Thyroid gland (tissue), 4 donors: ENCODE data around the gene SYT17. TPM values are rescaled to one million over a fixed set of nuclear protein-coding genes. Genes with fewer than 3 reads are reported as not detected.

Source experiments
- DNase-seq, 2 donors: peaks; one replicate each; pipeline ENCODE4 v3.0.0-alpha.2; 2019
- H3K27ac ChIP-seq, 3 donors: fragments of 200-600 bp; sonication (generic); 1 replicate in 2 of 3; 2 replicates in 1 of 3; pipeline ENCODE4 v1.5.1; 2016 to 2019; ENCODE audit warnings: mild to moderate bottlenecking in 1 of 3, moderate library complexity in 1 of 3
- H3K27me3 ChIP-seq: fragments of 200-600 bp; sonication (generic); one replicate; pipeline ENCODE4 v1.5.1; 2019
- H3K36me3 ChIP-seq, 2 donors: fragments of 200-600 bp; sonication (generic); one replicate each; pipeline ENCODE4 v1.5.1; 2016 to 2019
- H3K4me1 ChIP-seq, 2 donors: fragments of 200-600 bp; sonication (generic); one replicate each; pipeline ENCODE4 v1.5.1; 2017 to 2019
- H3K4me3 ChIP-seq, 3 donors: fragments of 200-600 bp; sonication (generic); replicated peaks in 1 of 3; 1 replicate in 2 of 3; 2 replicates in 1 of 3; pipeline ENCODE4 v1.5.1; 2016; ENCODE audit warnings: mild to moderate bottlenecking in 1 of 3
- H3K9me3 ChIP-seq: fragments of 200-600 bp; sonication (generic); one replicate; pipeline ENCODE4 v1.5.1; 2017
- CTCF ChIP-seq, 6 experiments: fragments of 200-600 bp in 3 of 6; fragments of 450-650 bp in 3 of 6; sonication (generic) in 3 of 6; IDR thresholded peaks; one replicate each; pipeline ENCODE4 v1.5.1; 2016 to 2019; ENCODE audit warnings: antibody characterized with exemption in 6 of 6, mild to moderate bottlenecking in 2 of 6, inconsistent platforms in 1 of 6, moderate library complexity in 1 of 6
- POLR2A ChIP-seq, 2 donors: fragments of 450-650 bp; IDR thresholded peaks; one replicate each; pipeline ENCODE4 v1.6.1; 2017; ENCODE audit warnings: antibody characterized with exemption in 2 of 2, mild to moderate bottlenecking in 2 of 2, moderate library complexity in 1 of 2
- WGBS, 2 donors: methylation state at CpG; one replicate each; pipeline ENCODE4 v1.1.5; 2017; 5-methylcytosine and 5-hydroxymethylcytosine counted together
- intact Hi-C: fragments of 100-400 bp; cut with DNase I; formaldehyde crosslinking; loops from one replicate; pipeline ENCODE4 v1.15.1; 2023
- total RNA-seq, 4 donors: library from RNA; depleted of rRNA; stranded (reverse); fragments of >200 nt; gene quantifications; one replicate each; pipeline ENCODE4 v1.2.3, GENCODE V29; 2016

SYT17 gene
- total RNA-seq, 4 donors from 2014 or later, result 2.8 to 17.2 (median 8.6) TPM

DNA sequence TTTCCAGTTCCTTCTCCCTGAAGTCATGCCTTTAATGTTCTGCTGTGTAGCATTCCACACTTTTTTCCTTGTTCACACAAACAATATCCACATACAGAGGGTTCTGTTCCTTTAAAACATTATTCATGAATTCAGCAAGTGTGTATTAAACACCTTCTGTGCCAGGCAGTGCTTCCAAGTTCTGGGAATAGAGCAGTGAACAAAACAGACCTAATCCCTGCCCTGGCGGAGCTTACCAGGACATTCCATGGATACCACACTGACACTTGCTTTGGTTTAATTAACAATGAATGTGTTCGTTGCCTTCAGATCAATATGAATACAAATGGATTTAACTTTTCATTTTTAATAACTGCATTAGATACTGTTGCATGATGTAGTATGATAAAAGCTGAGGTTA is 59.6 kb downstream of the SYT17 start:
- H3K27ac ChIP-seq, result no peak overlapping the region
- no peak for TF ChIP-seq POLR2A (IDR thresholded peaks at IDR 0.05)
- no peak for TF ChIP-seq CTCF (IDR thresholded peaks at IDR 0.05)
- WGBS, 2 donors, result 85% methylated on average over 2 of the region's 2 CpGs
- H3K27me3 ChIP-seq, result no peaks in the 10 kb centered on the region
- no peak for DNase-seq
- intact Hi-C loops, result no loop called here
- no peaks in the 10 kb centered on the region for H3K4me1 ChIP-seq
- H3K36me3 ChIP-seq, result peaks cover 16 to 17% of the 10 kb centered on the region in 2 donors
- no peaks in the 10 kb centered on the region for H3K9me3 ChIP-seq
- no peak overlapping the region for H3K4me3 ChIP-seq

DNA sequence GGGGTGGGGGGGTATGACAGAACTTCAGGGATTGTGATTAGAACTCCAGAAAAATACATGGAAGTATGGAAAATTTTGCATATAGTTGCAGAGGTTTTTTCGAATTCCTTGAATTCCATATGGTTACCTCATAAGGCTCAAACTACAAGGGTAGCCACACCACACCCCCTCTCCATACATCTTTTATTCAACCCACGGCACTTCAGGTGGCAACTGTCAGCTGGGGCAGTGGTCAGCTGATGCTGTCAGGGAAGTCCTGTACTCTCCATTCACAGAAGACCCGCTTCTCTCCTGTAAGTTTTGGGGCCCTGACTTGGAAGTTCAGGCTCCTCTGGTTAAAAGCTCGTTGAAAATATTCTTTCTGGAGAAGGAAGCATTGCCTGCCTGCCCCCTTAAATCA is 60.0 kb downstream of the SYT17 start:
- Histone ChIP-seq H3K27me3 (no peaks in the 10 kb centered on the region), H3K4me1 (no peaks in the 10 kb centered on the region), H3K4me3 (no peak overlapping the region), H3K9me3 (no peaks in the 10 kb centered on the region), H3K36me3 (peaks cover 16 to 17% of the 10 kb centered on the region in 2 donors), H3K27ac (no peak overlapping the region)
- no peak for DNase-seq
- WGBS, 2 donors, result 88% methylated on average over 4 of the region's 4 CpGs
- intact Hi-C loops, result no loop called here
- TF ChIP-seq CTCF (IDR thresholded peaks at IDR 0.05), result no peak

GRCh38 chr16:19228575-19228974 is 60.5 kb downstream of the SYT17 start:
- H3K4me3 ChIP-seq, result no peak overlapping the region
- no peaks in the 10 kb centered on the region for H3K4me1 ChIP-seq
- no peak for DNase-seq
- H3K27ac ChIP-seq, result no peak overlapping the region
- intact Hi-C loops, result no loop called here
- 87 to 96% methylated on average over 3 of the region's 3 CpGs for WGBS, 2 donors
- no peaks in the 10 kb centered on the region for H3K27me3 ChIP-seq
- no peaks in the 10 kb centered on the region for H3K9me3 ChIP-seq
- no peak for TF ChIP-seq POLR2A (IDR thresholded peaks at IDR 0.05)
- TF ChIP-seq CTCF (IDR thresholded peaks at IDR 0.05), result no peak
- peaks cover 16 to 17% of the 10 kb centered on the region in 2 donors for H3K36me3 ChIP-seq

- Histone ChIP-seq H3K27ac (no peak overlapping the region), H3K4me3 (no peak overlapping the region), H3K4me1 (no peaks in the 10 kb centered on the region), H3K36me3 (peaks cover 4 to 6% of the 10 kb centered on the region in 2 donors), H3K27me3 (no peaks in the 10 kb centered on the region), H3K9me3 (no peaks in the 10 kb centered on the region)
- TF ChIP-seq POLR2A (IDR thresholded peaks at IDR 0.05) (no peak), CTCF (IDR thresholded peaks at IDR 0.05) (no peak)
- 95% methylated on average over 3 of the region's 3 CpGs for WGBS, 2 donors
- no peak for DNase-seq
- intact Hi-C loops, result no loop called here
Measured at GRCh38 chr16:19230575-19230974, 62.5 kb downstream of the SYT17 start.

GRCh38 chr16:19231881-19232280 is 63.8 kb downstream of the SYT17 start:
- WGBS, 2 donors, result 83 to 89% methylated on average over 8 of the region's 8 CpGs
- no peak overlapping the region for H3K27ac ChIP-seq
- no peak overlapping the region for H3K4me3 ChIP-seq
- DNase-seq, result no peak
- no peaks in the 10 kb centered on the region for H3K27me3 ChIP-seq
- H3K36me3 ChIP-seq, result peaks cover 0 to 4% of the 10 kb centered on the region in 2 donors
- H3K4me1 ChIP-seq, result no peaks in the 10 kb centered on the region
- intact Hi-C loops, result no loop called here
- H3K9me3 ChIP-seq, result no peaks in the 10 kb centered on the region
- TF ChIP-seq POLR2A (IDR thresholded peaks at IDR 0.05) (no peak), CTCF (IDR thresholded peaks at IDR 0.05) (no peak)
